ENCODE data around the gene PADI1. TPM values are rescaled to one million over a fixed set of nuclear protein-coding genes. Genes with fewer than 3 reads are reported as not detected.

The PADI1 gene
- total RNA-seq, 1 donor from 2014 or later, result not detected

GRCh38 chr1:17244821-17245740, 40.2 kb downstream of the PADI1 start:
- no peak for DNase-seq (ENCODE audit: low spot score in 2 of 2, unreplicated experiment in 2 of 2)
- peaks cover 19% of the 10 kb centered on the region for H3K4me1 Mint-ChIP-seq
- peaks cover 8% of the 10 kb centered on the region for H3K27me3 Mint-ChIP-seq (ENCODE audit: low read depth)
- no peaks in the 10 kb centered on the region for H3K36me3 Mint-ChIP-seq
- no peak for TF ChIP-seq CTCF (IDR thresholded peaks at IDR 0.05; ENCODE audit: unreplicated experiment)
- H3K9me3 Mint-ChIP-seq, result no peaks in the 10 kb centered on the region
- no peak overlapping the region for H3K4me3 Mint-ChIP-seq
- no peak overlapping the region for H3K27ac Mint-ChIP-seq

- Mint-ChIP-seq H3K9me3 (no peaks in the 10 kb centered on the region), H3K4me1 (peaks cover 19% of the 10 kb centered on the region), H3K27ac (no peak overlapping the region), H3K27me3 (ENCODE audit: low read depth) (peaks cover 4% of the 10 kb centered on the region), H3K4me3 (no peak overlapping the region), H3K36me3 (no peaks in the 10 kb centered on the region)
- no peak for DNase-seq (ENCODE audit: low spot score in 2 of 2, unreplicated experiment in 2 of 2)
- TF ChIP-seq CTCF (IDR thresholded peaks at IDR 0.05; ENCODE audit: unreplicated experiment), result no peak
Measured at GRCh38 chr1:17245816-17246325, 40.9 kb downstream of the PADI1 start.

GRCh38 chr1:17246971-17247370, 42.0 kb downstream of the PADI1 start:
- Mint-ChIP-seq H3K4me1 (peaks cover 19% of the 10 kb centered on the region), H3K27ac (no peak overlapping the region), H3K36me3 (no peaks in the 10 kb centered on the region), H3K27me3 (ENCODE audit: low read depth) (no peaks in the 10 kb centered on the region), H3K4me3 (no peak overlapping the region), H3K9me3 (no peaks in the 10 kb centered on the region)
- TF ChIP-seq CTCF (IDR thresholded peaks at IDR 0.05; ENCODE audit: unreplicated experiment), result no peak
- no peak for DNase-seq (ENCODE audit: low spot score in 2 of 2, unreplicated experiment in 2 of 2)

- H3K27ac Mint-ChIP-seq, result no peak within 1 kb of the TSS
- no peaks in the 10 kb centered on the region for H3K36me3 Mint-ChIP-seq
- no peaks in the 10 kb centered on the region for H3K27me3 Mint-ChIP-seq (ENCODE audit: low read depth)
- TF ChIP-seq CTCF (IDR thresholded peaks at IDR 0.05; ENCODE audit: unreplicated experiment), result no peak
- H3K4me1 Mint-ChIP-seq, result peaks cover 19% of the 10 kb centered on the region
- H3K9me3 Mint-ChIP-seq, result no peaks in the 10 kb centered on the region
- DNase-seq (ENCODE audit: low spot score in 2 of 2, unreplicated experiment in 2 of 2), result no peak
- no peak within 1 kb of the TSS for H3K4me3 Mint-ChIP-seq
Measured at GRCh38 chr1:17248781-17249180, 43.9 kb downstream of the PADI1 start, which contains the start of gene PADI3. Gene PADI3 (plus strand): TSS chr1:17249098. CDS start chr1:17249138, 40 bp downstream.

- Mint-ChIP-seq H3K9me3 (no peaks in the 10 kb centered on the region), H3K27ac (no peak overlapping the region), H3K36me3 (no peaks in the 10 kb centered on the region), H3K27me3 (ENCODE audit: low read depth) (no peaks in the 10 kb centered on the region), H3K4me1 (peaks cover 7% of the 10 kb centered on the region), H3K4me3 (no peak overlapping the region)
- DNase-seq (ENCODE audit: low spot score in 2 of 2, unreplicated experiment in 2 of 2), result no peak
- TF ChIP-seq CTCF (IDR thresholded peaks at IDR 0.05; ENCODE audit: unreplicated experiment), result no peak
Measured at GRCh38 chr1:17250601-17251000, 45.7 kb downstream of the PADI1 start.
